ENCODE measurements around the gene LCN6.

LCN6 gene

DNA sequence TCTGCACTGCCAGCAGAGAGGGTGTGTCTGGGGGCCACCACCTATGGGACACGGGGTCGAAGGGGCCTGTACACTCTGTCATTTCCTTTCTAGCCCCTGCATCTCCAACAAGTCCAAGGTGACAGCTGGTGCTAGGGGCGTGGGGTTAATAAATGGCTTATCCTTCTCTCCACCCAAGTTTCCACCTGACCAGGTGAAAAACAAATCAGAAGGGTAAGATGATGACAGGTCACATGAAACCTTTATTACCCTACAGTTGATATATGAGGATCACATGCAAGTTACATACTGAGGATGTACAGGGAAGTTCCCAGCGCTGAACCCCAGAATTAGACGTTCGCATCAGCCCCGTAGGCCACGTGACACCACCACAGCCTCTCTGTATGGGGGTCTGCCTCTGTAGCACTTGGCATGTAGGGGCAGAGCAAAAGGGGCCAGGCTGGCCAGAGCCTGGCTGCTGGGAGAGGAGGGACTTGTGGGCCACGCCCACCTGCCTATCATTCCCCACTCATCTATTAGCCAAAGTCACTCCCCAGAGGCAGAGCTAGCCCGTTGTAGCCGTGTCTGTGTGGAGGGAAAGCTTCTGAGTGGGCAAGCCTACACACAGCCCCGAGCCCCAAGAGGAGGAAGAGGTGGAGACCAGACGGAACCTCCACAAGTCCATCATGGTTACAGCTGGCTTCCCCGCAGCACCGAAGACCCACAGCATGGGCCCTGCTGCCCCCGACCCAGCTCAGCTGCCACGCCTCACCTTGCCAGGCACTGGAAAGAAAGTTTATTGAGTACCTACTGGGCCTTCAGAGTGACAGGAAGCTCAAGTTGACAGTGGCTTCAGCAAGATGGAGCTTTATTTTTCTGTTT lies 45.0 kb upstream of the LCN6 start:
- Histone ChIP-seq H3K27ac (peak overlapping the region; percentile 96), H3K4me3 (ENCODE audit: low read depth in 1 of 2, low read length in 1 of 2) (no peak overlapping the region), H3K36me3 (no peaks in the 10 kb centered on the region), H3K4me1 (ENCODE audit: control insufficient read depth in 1 of 2, insufficient read depth in 1 of 2, low read depth in 1 of 2, low read length in 1 of 2) (peaks cover 42 to 56% of the 10 kb centered on the region in 2 experiments), H3K9me3 (no peaks in the 10 kb centered on the region), H3K27me3 (peaks cover 23% of the 10 kb centered on the region)
- no peak for TF ChIP-seq CTCF (IDR thresholded peaks at IDR 0.05)

DNA sequence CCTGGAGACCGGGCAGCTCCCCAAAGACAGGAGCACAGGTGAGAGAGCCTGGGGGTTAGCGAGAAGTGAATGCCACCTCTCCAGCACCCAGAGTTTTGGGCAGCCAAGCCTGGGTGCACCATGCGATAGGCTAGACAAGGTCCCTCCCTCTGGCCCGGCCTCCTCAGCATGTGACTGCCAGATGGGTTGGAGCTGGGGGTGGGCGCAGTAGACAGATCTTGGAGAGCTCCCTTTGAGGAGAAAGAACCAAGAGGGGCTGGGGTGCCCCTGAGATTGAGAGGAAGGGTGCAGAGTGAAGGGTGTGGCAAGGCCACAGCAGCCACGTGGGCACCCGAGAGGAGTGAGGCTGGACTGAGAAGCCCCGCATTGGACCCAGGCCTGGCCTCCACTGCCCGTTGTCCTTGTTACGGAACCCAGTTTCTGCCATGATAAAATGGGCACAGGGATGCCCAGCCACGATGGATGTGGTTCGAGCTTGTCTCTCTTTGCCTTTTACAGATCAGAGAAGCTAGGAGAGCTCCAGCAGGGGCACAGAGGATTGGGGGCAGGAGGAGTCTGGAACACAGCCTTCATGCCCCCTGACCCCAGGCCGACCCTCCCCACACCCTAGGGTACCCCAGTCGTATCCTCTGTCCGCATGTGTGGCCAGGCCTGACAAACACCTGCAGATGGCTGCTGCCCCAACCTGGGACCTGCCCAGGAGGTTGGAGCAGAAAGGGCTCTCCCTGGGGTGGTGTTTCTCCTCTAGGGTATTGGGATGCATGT lies 44.2 kb upstream of the LCN6 start:
- no peak for TF ChIP-seq CTCF (IDR thresholded peaks at IDR 0.05)
- H3K4me3 ChIP-seq (ENCODE audit: low read depth in 1 of 2, low read length in 1 of 2): peak overlapping the region; percentile 73 to 89
- no peaks in the 10 kb centered on the region for H3K36me3 ChIP-seq
- H3K27me3 ChIP-seq: peaks cover 15% of the 10 kb centered on the region
- peaks cover 42 to 61% of the 10 kb centered on the region in 2 experiments for H3K4me1 ChIP-seq (ENCODE audit: control insufficient read depth in 1 of 2, insufficient read depth in 1 of 2, low read depth in 1 of 2, low read length in 1 of 2)
- peak overlapping the region; percentile 96 for H3K27ac ChIP-seq
- no peaks in the 10 kb centered on the region for H3K9me3 ChIP-seq

DNA sequence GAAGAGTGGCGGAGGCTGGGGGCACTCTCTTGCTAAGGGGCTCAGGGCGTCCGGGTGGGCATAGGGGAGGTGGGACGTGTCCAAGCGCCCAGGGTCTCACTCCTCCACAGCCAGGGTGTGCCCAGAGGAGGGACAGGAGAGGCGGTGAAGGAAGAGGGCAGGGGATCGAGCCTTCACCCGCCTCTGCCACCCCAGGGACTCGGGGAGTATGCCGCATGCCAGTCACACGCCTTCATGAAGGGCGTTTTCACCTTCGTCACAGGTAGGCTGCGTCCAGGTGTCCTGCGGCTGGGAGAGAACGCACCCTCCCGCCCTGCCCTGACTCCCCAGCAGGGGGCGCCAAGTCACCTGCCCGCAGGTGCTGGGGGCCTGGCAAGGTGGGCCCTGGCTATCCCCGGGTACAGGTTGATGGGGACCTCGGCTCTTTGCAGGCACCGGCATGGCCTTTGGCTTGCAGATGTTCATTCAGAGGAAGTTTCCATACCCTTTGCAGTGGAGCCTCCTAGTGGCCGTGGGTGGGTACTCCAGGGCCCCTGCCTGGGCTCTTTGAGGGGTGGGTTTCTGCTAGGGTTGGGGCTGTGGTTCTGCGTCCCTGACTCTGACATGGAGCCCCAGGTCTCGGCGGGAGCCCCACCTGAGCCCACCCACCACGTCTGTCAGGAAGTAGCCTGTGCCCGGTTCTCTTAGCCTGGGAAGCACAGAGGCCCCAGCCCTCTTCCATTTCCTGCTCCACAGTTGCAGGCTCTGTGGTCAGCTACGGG lies 43.4 kb upstream of the LCN6 start:
- Histone ChIP-seq H3K27ac (peak overlapping the region; percentile 96), H3K9me3 (no peaks in the 10 kb centered on the region), H3K4me1 (ENCODE audit: control insufficient read depth in 1 of 2, insufficient read depth in 1 of 2, low read depth in 1 of 2, low read length in 1 of 2) (peaks cover 42 to 63% of the 10 kb centered on the region in 2 experiments), H3K27me3 (peaks cover 7% of the 10 kb centered on the region), H3K4me3 (ENCODE audit: low read depth in 1 of 2, low read length in 1 of 2) (peak overlapping the region; percentile 73 to 89), H3K36me3 (no peaks in the 10 kb centered on the region)
- TF ChIP-seq CTCF (IDR thresholded peaks at IDR 0.05): peak; percentile 84

- H3K27ac ChIP-seq: peak within 1 kb of the TSS; percentile 96
- no peak for TF ChIP-seq CTCF (IDR thresholded peaks at IDR 0.05)
- H3K4me1 ChIP-seq (ENCODE audit: control insufficient read depth in 1 of 2, insufficient read depth in 1 of 2, low read depth in 1 of 2, low read length in 1 of 2): peaks cover 39 to 60% of the 10 kb centered on the region in 2 experiments
- no peaks in the 10 kb centered on the region for H3K9me3 ChIP-seq
- no peaks in the 10 kb centered on the region for H3K27me3 ChIP-seq
- peak within 1 kb of the TSS; percentile 73 to 89 for H3K4me3 ChIP-seq (ENCODE audit: low read depth in 1 of 2, low read length in 1 of 2)
- no peaks in the 10 kb centered on the region for H3K36me3 ChIP-seq
Measured at GRCh38 chr9:136790640-136791515, 42.6 kb upstream of the LCN6 start, which contains the start of gene TMEM141. TSS of gene TMEM141 (plus strand) at chr9:136791344. CDS start at chr9:136791371, 27 bp downstream.

Measured in neutrophil (primary cell).